Panc1 (cell line): ENCODE measurements around the gene GNAQ.

Experiments
- POLR2AphosphoS5 ChIP-seq: IDR thresholded peaks from 2 replicates; pipeline ENCODE4 v1.6.1; 2012; ENCODE audit warnings: mild to moderate bottlenecking, low read depth, low read length, moderate library complexity
- REST ChIP-seq, 2 experiments: IDR thresholded peaks; 2 replicates each; pipeline ENCODE4 v1.6.1; 2011 to 2012; ENCODE audit warnings: low read depth in 2 of 2, control low read depth in 1 of 2, low read length in 1 of 2, mild to moderate bottlenecking in 1 of 2, moderate library complexity in 1 of 2; ENCODE audit not compliant: insufficient read depth in 1 of 2
- SIN3A ChIP-seq: IDR thresholded peaks from 2 replicates; pipeline ENCODE4 v1.6.1; 2012; ENCODE audit warnings: low read depth, mild to moderate bottlenecking, low read length, moderate library complexity, borderline replicate concordance; ENCODE audit not compliant: insufficient read depth
- TCF7L2 ChIP-seq: IDR thresholded peaks from 2 replicates; pipeline ENCODE4 v1.6.1; 2011; ENCODE audit warnings: mild to moderate bottlenecking, low read depth, low read length, inconsistent platforms
- TF ChIP-seq, protein P1 (sequence below): fragments of 450-650 bp; IDR thresholded peaks from 2 replicates; pipeline ENCODE4 v1.5.1; 2017; ENCODE audit warnings: mild to moderate bottlenecking

DNA sequence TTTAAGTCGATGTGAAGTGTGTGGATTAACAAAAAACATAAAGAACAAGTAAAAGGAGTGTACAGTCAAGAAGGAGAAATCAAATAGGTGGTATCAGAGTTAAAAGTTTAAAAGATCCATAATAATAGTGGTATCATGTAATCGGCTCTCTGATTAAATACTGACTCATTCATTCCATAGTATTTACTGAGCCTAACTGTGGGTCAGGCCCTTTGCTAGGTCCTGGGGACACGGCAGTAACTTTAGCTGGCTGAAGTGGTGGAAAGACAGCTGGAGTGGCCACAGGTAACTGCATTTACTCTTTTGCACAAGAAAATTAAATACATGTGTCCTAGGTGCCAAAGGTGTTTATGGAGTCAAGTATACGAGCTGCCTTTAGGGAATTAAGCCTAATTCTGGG, 124.0 kb downstream of the GNAQ start:
- TF ChIP-seq, protein P1, sequence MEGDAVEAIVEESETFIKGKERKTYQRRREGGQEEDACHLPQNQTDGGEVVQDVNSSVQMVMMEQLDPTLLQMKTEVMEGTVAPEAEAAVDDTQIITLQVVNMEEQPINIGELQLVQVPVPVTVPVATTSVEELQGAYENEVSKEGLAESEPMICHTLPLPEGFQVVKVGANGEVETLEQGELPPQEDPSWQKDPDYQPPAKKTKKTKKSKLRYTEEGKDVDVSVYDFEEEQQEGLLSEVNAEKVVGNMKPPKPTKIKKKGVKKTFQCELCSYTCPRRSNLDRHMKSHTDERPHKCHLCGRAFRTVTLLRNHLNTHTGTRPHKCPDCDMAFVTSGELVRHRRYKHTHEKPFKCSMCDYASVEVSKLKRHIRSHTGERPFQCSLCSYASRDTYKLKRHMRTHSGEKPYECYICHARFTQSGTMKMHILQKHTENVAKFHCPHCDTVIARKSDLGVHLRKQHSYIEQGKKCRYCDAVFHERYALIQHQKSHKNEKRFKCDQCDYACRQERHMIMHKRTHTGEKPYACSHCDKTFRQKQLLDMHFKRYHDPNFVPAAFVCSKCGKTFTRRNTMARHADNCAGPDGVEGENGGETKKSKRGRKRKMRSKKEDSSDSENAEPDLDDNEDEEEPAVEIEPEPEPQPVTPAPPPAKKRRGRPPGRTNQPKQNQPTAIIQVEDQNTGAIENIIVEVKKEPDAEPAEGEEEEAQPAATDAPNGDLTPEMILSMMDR = no peak
- TF ChIP-seq POLR2AphosphoS5 (no peak), TCF7L2 (no peak), REST (IDR thresholded peaks at IDR 0.05; ENCODE audit: insufficient read depth in 1 of 2, low read depth in 2 of 2, low read length in 1 of 2) (no peak), SIN3A (no peak)
